RWPE2 (cell line): ENCODE results near the gene NEK1.
A peak's percentile ranks its signal among the peaks of the same experiment; 100 is the strongest.

Experiments used
- ATAC-seq: fragments of 200-7000 bp; cut with Tn5 transposase; 3 replicates; pipeline ENCODE4 v1.9.1; 2021; ENCODE audit warnings: low read depth
- DNase-seq: peaks from one replicate; pipeline ENCODE4 v3.0.0-alpha.2; 2020; ENCODE audit warnings: low spot score
- H3K27ac ChIP-seq: fragments of 450-650 bp; 2 replicates; pipeline ENCODE4 v1.5.1; 2017; ENCODE audit warnings: mild to moderate bottlenecking; ENCODE audit not compliant: poor library complexity, severe bottlenecking
- H3K27me3 ChIP-seq: fragments of 250-450 bp; sonication (Bioruptor Pico); 2 replicates; pipeline ENCODE4 v1.5.1; 2021; ENCODE audit warnings: mild to moderate bottlenecking, moderate library complexity; ENCODE audit not compliant: insufficient read depth, poor library complexity, severe bottlenecking
- H3K36me3 ChIP-seq: fragments of 250-450 bp; sonication (Bioruptor Pico); 2 replicates; pipeline ENCODE4 v1.5.1; 2020; ENCODE audit warnings: low read depth, mild to moderate bottlenecking, moderate library complexity
- H3K4me1 ChIP-seq: fragments of 250-450 bp; sonication (Bioruptor Pico); 2 replicates; pipeline ENCODE4 v1.5.1; 2021; ENCODE audit warnings: mild to moderate bottlenecking, moderate library complexity; ENCODE audit not compliant: insufficient read depth, poor library complexity, severe bottlenecking
- H3K4me3 ChIP-seq: fragments of 250-450 bp; sonication (Bioruptor Pico); 2 replicates; pipeline ENCODE4 v1.5.1; 2021; ENCODE audit warnings: mild to moderate bottlenecking, moderate library complexity; ENCODE audit not compliant: severe bottlenecking
- H3K9me3 ChIP-seq: fragments of 250-450 bp; sonication (Bioruptor Pico); 2 replicates; pipeline ENCODE4 v1.5.1; 2021; ENCODE audit warnings: mild to moderate bottlenecking, moderate library complexity; ENCODE audit not compliant: severe bottlenecking
- CTCF ChIP-seq: fragments of 450-650 bp; IDR thresholded peaks from one replicate; pipeline ENCODE4 v1.5.1; 2017; ENCODE audit warnings: mild to moderate bottlenecking, moderate library complexity; ENCODE audit not compliant: poor library complexity, severe bottlenecking

The NEK1 gene

GRCh38 chr4:169410839-169411770 lies 201.3 kb downstream of the NEK1 start:
- no peak for TF ChIP-seq CTCF
- Histone ChIP-seq H3K4me3 (no peak overlapping the region), H3K27ac (no peak overlapping the region), H3K36me3 (no peaks in the 10 kb centered on the region), H3K4me1 (no peaks in the 10 kb centered on the region), H3K9me3 (no peaks in the 10 kb centered on the region), H3K27me3 (no peaks in the 10 kb centered on the region)
- ATAC-seq (peak; percentile 53; the same call in 2 of the 3 replicates), DNase-seq (no peak)

GRCh38 chr4:169407217-169407845 lies 205.1 kb downstream of the NEK1 start:
- no peaks in the 10 kb centered on the region for H3K36me3 ChIP-seq
- no peaks in the 10 kb centered on the region for H3K9me3 ChIP-seq
- H3K27me3 ChIP-seq: no peaks in the 10 kb centered on the region
- no peak for TF ChIP-seq CTCF
- H3K4me1 ChIP-seq: peaks cover 5% of the 10 kb centered on the region
- no peak overlapping the region for H3K4me3 ChIP-seq
- H3K27ac ChIP-seq: no peak overlapping the region
- DNase-seq: no peak
- ATAC-seq: no peak

GRCh38 chr4:169404960-169405359 lies 207.4 kb downstream of the NEK1 start:
- Histone ChIP-seq H3K4me3 (no peak overlapping the region), H3K4me1 (peaks cover 12% of the 10 kb centered on the region), H3K36me3 (peaks cover 5% of the 10 kb centered on the region), H3K27ac (no peak overlapping the region), H3K9me3 (no peaks in the 10 kb centered on the region), H3K27me3 (no peaks in the 10 kb centered on the region)
- DNase-seq (no peak), ATAC-seq (peak; percentile 96)
- TF ChIP-seq CTCF: no peak

DNA sequence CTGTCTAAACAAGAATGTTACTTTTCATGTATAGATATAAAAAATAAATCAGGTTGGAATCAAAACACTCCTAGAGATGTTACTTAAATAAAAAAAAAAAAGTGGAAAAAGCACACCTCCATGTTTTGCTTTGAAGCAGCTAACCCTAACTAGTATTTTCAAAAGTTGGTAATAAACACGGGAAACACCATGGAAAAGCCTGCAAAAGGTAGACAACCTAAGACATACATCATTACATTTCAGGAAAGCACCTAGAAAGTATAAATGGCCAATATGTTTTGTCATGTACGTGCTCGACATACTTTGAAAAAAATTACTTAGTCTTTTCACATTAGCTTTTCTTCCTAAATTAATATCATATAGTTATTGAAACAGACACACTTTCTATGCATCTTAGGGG lies 211.6 kb downstream of the NEK1 start:
- no peak for TF ChIP-seq CTCF
- Histone ChIP-seq H3K4me3 (no peak overlapping the region), H3K36me3 (peaks cover 11% of the 10 kb centered on the region), H3K27ac (no peak overlapping the region), H3K27me3 (no peaks in the 10 kb centered on the region), H3K4me1 (peaks cover 25% of the 10 kb centered on the region), H3K9me3 (no peaks in the 10 kb centered on the region)
- no peak for ATAC-seq
- DNase-seq: no peak
